Endodermal cell (in vitro differentiated cells): ENCODE results near the gene OR10D3. TPM values are rescaled to one million over a fixed set of nuclear protein-coding genes. Genes with fewer than 3 reads are reported as not detected.
"Not testable (repeated sequence)": the region's sequence is repeated elsewhere in the genome, so short reads cannot be mapped to it uniquely, and the experiment has no call there.

Source experiments
- DNase-seq: peaks from one replicate; pipeline ENCODE4 v3.0.0-alpha.2; 2017
- H3K27ac ChIP-seq: 2 replicates; pipeline ENCODE4 v1.5.1; 2013; ENCODE audit warnings: mild to moderate bottlenecking, low read depth, low read length, moderate library complexity
- H3K27me3 ChIP-seq: 2 replicates; pipeline ENCODE4 v1.6.1; 2013; ENCODE audit warnings: mild to moderate bottlenecking, low read length, moderate library complexity; ENCODE audit not compliant: insufficient read depth, control insufficient read depth, poor library complexity, severe bottlenecking
- H3K36me3 ChIP-seq: 2 replicates; pipeline ENCODE4 v1.7.0; 2013; ENCODE audit warnings: mild to moderate bottlenecking, low read length, moderate library complexity; ENCODE audit not compliant: control insufficient read depth, insufficient read depth
- H3K4me1 ChIP-seq: one replicate; pipeline ENCODE4 v1.7.0; 2013; ENCODE audit warnings: low read length; ENCODE audit not compliant: control insufficient read depth, insufficient read depth
- H3K4me3 ChIP-seq: 2 replicates; pipeline ENCODE4 v1.5.1; 2013; ENCODE audit warnings: mild to moderate bottlenecking, low read length, moderate library complexity
- H3K9ac ChIP-seq: 2 replicates; pipeline ENCODE4 v1.6.1; 2013; ENCODE audit warnings: mild to moderate bottlenecking, low read length, moderate library complexity; ENCODE audit not compliant: poor library complexity, severe bottlenecking; ENCODE audit errors: extremely low read depth
- H3K9me3 ChIP-seq: 2 replicates; pipeline ENCODE4 v1.6.1; 2013; ENCODE audit warnings: mild to moderate bottlenecking, low read length, moderate library complexity; ENCODE audit not compliant: control insufficient read depth
- H3K27ac Mint-ChIP-seq: 2 replicates; pipeline ENCODE4 v1.8.0; 2020; ENCODE audit warnings: mixed read lengths
- H3K27me3 Mint-ChIP-seq: 2 replicates; pipeline ENCODE4 v1.8.0; 2021; ENCODE audit warnings: mild to moderate bottlenecking, mixed read lengths; ENCODE audit not compliant: insufficient read depth
- H3K36me3 Mint-ChIP-seq: 2 replicates; pipeline ENCODE4 v1.8.0; 2020; ENCODE audit warnings: low read depth, mixed read lengths
- H3K4me1 Mint-ChIP-seq: 2 replicates; pipeline ENCODE4 v1.8.0; 2020; ENCODE audit warnings: mixed read lengths
- H3K4me3 Mint-ChIP-seq: 2 replicates; pipeline ENCODE4 v1.8.0; 2020; ENCODE audit warnings: mild to moderate bottlenecking, moderate library complexity, mixed read lengths
- H3K9me3 Mint-ChIP-seq: 2 replicates; pipeline ENCODE4 v1.8.0; 2020; ENCODE audit warnings: mild to moderate bottlenecking, mixed read lengths
- CTCF ChIP-seq: fragments of 200-600 bp; sonication (generic); conservative IDR thresholded peaks from 2 replicates; pipeline ENCODE4 v1.5.0; 2021; ENCODE audit warnings: antibody characterized with exemption, mild to moderate bottlenecking
- WGBS, 2 experiments: methylation state at CpG; one replicate each; pipeline versions ENCODE4 v1.1.5 to v1.1.7; 2013; ENCODE audit warnings: missing lambda C conversion rate in 2 of 2, mixed read lengths in 1 of 2; ENCODE audit not compliant: insufficient coverage in 1 of 2, insufficient read length in 1 of 2; 5-methylcytosine and 5-hydroxymethylcytosine counted together
- total RNA-seq, 2 donors: library from RNA; stranded (reverse); fragmentation: NEBNext Ultra II Directional in 1 of 2; extraction: Animal tissue kit (Norgen Biotek cat#: 25700) in 1 of 2; gene quantifications; 2 replicates in 1 of 2; 3 replicates in 1 of 2; pipeline ENCODE4 v1.2.1, GENCODE V29; 2021

The OR10D3 gene
- total RNA-seq, 2 donors from 2014 or later, result 0.37 TPM; not detected in 1

- Mint-ChIP-seq H3K4me1 (peaks cover 46% of the 10 kb centered on the region), H3K27ac (peak overlapping the region; percentile 27), H3K4me3 (no peak overlapping the region), H3K9me3 (peaks cover 21% of the 10 kb centered on the region), H3K36me3 (peaks cover 12% of the 10 kb centered on the region), H3K27me3 (peaks cover 70% of the 10 kb centered on the region)
- H3K4me3 ChIP-seq, result no peak overlapping the region
- H3K27ac ChIP-seq, result no peak overlapping the region
- peaks cover 7% of the 10 kb centered on the region for H3K4me1 ChIP-seq
- no peak overlapping the region for H3K9ac ChIP-seq
- H3K9me3 ChIP-seq, result peaks cover 14% of the 10 kb centered on the region
- TF ChIP-seq CTCF, result no peak
- no peaks in the 10 kb centered on the region for H3K27me3 ChIP-seq
- no peaks in the 10 kb centered on the region for H3K36me3 ChIP-seq
- DNase-seq, result no peak
Measured at GRCh38 chr11:124168796-124169195, 14.3 kb upstream of the OR10D3 start.

- not testable (repeated sequence) for H3K9ac ChIP-seq, H3K4me3 ChIP-seq, H3K36me3 Mint-ChIP-seq, DNase-seq, H3K27me3 ChIP-seq, H3K36me3 ChIP-seq, H3K4me1 ChIP-seq, H3K27ac ChIP-seq
- peaks cover 14% of the 10 kb centered on the region for H3K9me3 ChIP-seq
- 96 to 97% methylated on average over 6 to 12 of the region's 12 CpGs for WGBS, 2 experiments
- peaks cover 59% of the 10 kb centered on the region for H3K27me3 Mint-ChIP-seq
- peak overlapping the region; percentile 6 for H3K4me3 Mint-ChIP-seq
- H3K27ac Mint-ChIP-seq, result peak overlapping the region; percentile 73
- H3K4me1 Mint-ChIP-seq, result peaks cover 53% of the 10 kb centered on the region
- peaks cover 18% of the 10 kb centered on the region for H3K9me3 Mint-ChIP-seq
Measured at GRCh38 chr11:124170315-124170714, 12.8 kb upstream of the OR10D3 start.

- Histone ChIP-seq H3K27ac (no peak overlapping the region), H3K9me3 (peaks cover 14% of the 10 kb centered on the region), H3K9ac (no peak overlapping the region), H3K36me3 (no peaks in the 10 kb centered on the region), H3K27me3 (no peaks in the 10 kb centered on the region), H3K4me1 (peaks cover 7% of the 10 kb centered on the region), H3K4me3 (peak overlapping the region; percentile 50)
- Mint-ChIP-seq H3K27ac (no peak overlapping the region), H3K4me1 (peaks cover 53% of the 10 kb centered on the region), H3K9me3 (peaks cover 18% of the 10 kb centered on the region), H3K27me3 (peaks cover 58% of the 10 kb centered on the region), H3K4me3 (peak overlapping the region; percentile 26), H3K36me3 (peaks cover 8% of the 10 kb centered on the region)
- TF ChIP-seq CTCF, result no peak
- 97% methylated on average over 22 to 38 of the region's 40 CpGs for WGBS, 2 experiments
- no peak for DNase-seq
Measured at GRCh38 chr11:124170801-124171586, 12.2 kb upstream of the OR10D3 start.
